Stomach smooth muscle (tissue), 2 donors: ENCODE data around the gene HOXA7.
A peak's percentile ranks its signal among the peaks of the same experiment; 100 is the strongest.

Source experiments
- H3K27ac ChIP-seq: one replicate; pipeline ENCODE4 v1.7.0; 2013; ENCODE audit warnings: mild to moderate bottlenecking, low read length, inconsistent platforms
- H3K27me3 ChIP-seq, 2 donors: one replicate each; pipeline ENCODE4 v1.7.0; 2013; ENCODE audit warnings: low read length in 2 of 2; ENCODE audit not compliant: insufficient read depth in 2 of 2, control insufficient read depth in 1 of 2
- H3K36me3 ChIP-seq, 2 donors: one replicate each; pipeline ENCODE4 v1.7.0; 2013; ENCODE audit warnings: low read length in 2 of 2; ENCODE audit not compliant: control insufficient read depth in 2 of 2, insufficient read depth in 2 of 2
- H3K4me1 ChIP-seq: one replicate; pipeline ENCODE4 v1.7.0; 2013; ENCODE audit warnings: low read length; ENCODE audit not compliant: control insufficient read depth, insufficient read depth
- H3K4me3 ChIP-seq, 2 donors: one replicate each; pipeline ENCODE4 v1.7.0; 2013; ENCODE audit warnings: low read length in 2 of 2
- H3K9ac ChIP-seq, 2 donors: one replicate each; pipeline ENCODE4 v1.7.0; 2013; ENCODE audit warnings: low read length in 2 of 2, mild to moderate bottlenecking in 1 of 2
- H3K9me3 ChIP-seq, 2 donors: one replicate each; pipeline ENCODE4 v1.7.0; 2013; ENCODE audit warnings: low read length in 2 of 2; ENCODE audit not compliant: control insufficient read depth in 2 of 2
- donor health status: healthy.
- donor health status: Pancreatic carcinoma.

HOXA7 gene

GRCh38 chr7:27105301-27106031, 51.0 kb downstream of the HOXA7 start:
- no peaks in the 10 kb centered on the region for H3K27me3 ChIP-seq
- H3K27ac ChIP-seq: peak overlapping the region; percentile 97
- peaks cover 58% of the 10 kb centered on the region for H3K4me1 ChIP-seq
- no peaks in the 10 kb centered on the region for H3K36me3 ChIP-seq
- H3K9ac ChIP-seq: peak overlapping the region; percentile 90 to 92
- peak overlapping the region; percentile 96 to 97 for H3K4me3 ChIP-seq
- no peaks in the 10 kb centered on the region for H3K9me3 ChIP-seq

GRCh38 chr7:27104341-27105058, 52.0 kb downstream of the HOXA7 start:
- Histone ChIP-seq H3K27me3 (no peaks in the 10 kb centered on the region), H3K9me3 (no peaks in the 10 kb centered on the region), H3K27ac (peak overlapping the region; percentile 97), H3K9ac (peak overlapping the region; percentile 90 to 92), H3K36me3 (no peaks in the 10 kb centered on the region), H3K4me1 (peaks cover 48% of the 10 kb centered on the region), H3K4me3 (peak overlapping the region; percentile 96 to 97)
